Keratinocyte (primary cell): ENCODE data around the gene EML1. TPM values are rescaled to one million over a fixed set of nuclear protein-coding genes. Genes with fewer than 3 reads are reported as not detected.

Experiments used
- DNase-seq: peaks from one replicate; pipeline ENCODE4 v3.0.0-alpha.2; 2011; ENCODE audit warnings: low read depth, missing footprints, low spot score
- FAIRE-seq: peaks from 2 replicates; lab custom pipeline; 2011; peaks lifted over from hg19 to GRCh38; lab: Jason Lieb, UNC
- H2AFZ ChIP-seq: 2 replicates; pipeline ENCODE4 v1.6.0; 2012; ENCODE audit warnings: low read length, control low read depth, inconsistent platforms; ENCODE audit not compliant: control insufficient read depth
- H3K27ac ChIP-seq: 2 replicates; pipeline ENCODE4 v1.5.1; 2011; ENCODE audit warnings: low read length; ENCODE audit not compliant: control insufficient read depth, insufficient read depth
- H3K27me3 ChIP-seq: 3 replicates; pipeline ENCODE4 v1.6.0; 2011; ENCODE audit warnings: low read length; ENCODE audit not compliant: control insufficient read depth, insufficient read depth; ENCODE audit errors: extremely low read depth
- H3K36me3 ChIP-seq, 2 experiments: 2 replicates in 1 of 2; 3 replicates in 1 of 2; pipeline ENCODE4 v1.5.1; 2011; ENCODE audit warnings: low read length in 2 of 2, mild to moderate bottlenecking in 1 of 2; ENCODE audit not compliant: control insufficient read depth in 2 of 2, insufficient read depth in 2 of 2; ENCODE audit errors: extremely low read depth in 1 of 2
- H3K4me1 ChIP-seq: 3 replicates; pipeline ENCODE4 v1.5.1; 2011; ENCODE audit warnings: low read length; ENCODE audit not compliant: control insufficient read depth, insufficient read depth; ENCODE audit errors: extremely low read depth
- H3K4me2 ChIP-seq: 3 replicates; pipeline ENCODE4 v1.6.0; 2011; ENCODE audit warnings: low read depth, low read length; ENCODE audit not compliant: control insufficient read depth, insufficient read depth; ENCODE audit errors: extremely low read depth
- H3K4me3 ChIP-seq, 3 experiments: fragments of 200-600 bp in 1 of 3; sonication (generic) in 1 of 3; 2 replicates in 2 of 3; 3 replicates in 1 of 3; pipeline ENCODE4 v1.5.1; 2011 to 2016; ENCODE audit warnings: low read length in 3 of 3, mild to moderate bottlenecking in 3 of 3, control low read depth in 2 of 3, inconsistent platforms in 1 of 3, low read depth in 1 of 3, mixed read lengths in 1 of 3, mixed run types in 1 of 3, moderate library complexity in 1 of 3; ENCODE audit not compliant: control insufficient read depth in 2 of 3, insufficient read depth in 2 of 3; ENCODE audit errors: extremely low read depth in 1 of 3
- H3K79me2 ChIP-seq: 2 replicates; pipeline ENCODE4 v1.6.0; 2012; ENCODE audit warnings: low read length; ENCODE audit not compliant: control insufficient read depth, insufficient read depth
- H3K9ac ChIP-seq: 3 replicates; pipeline ENCODE4 v1.6.0; 2011; ENCODE audit warnings: low read length; ENCODE audit not compliant: control insufficient read depth, insufficient read depth; ENCODE audit errors: extremely low read depth
- H3K9me1 ChIP-seq: 3 replicates; pipeline ENCODE4 v1.6.0; 2011; ENCODE audit warnings: low read length; ENCODE audit not compliant: control insufficient read depth, insufficient read depth; ENCODE audit errors: extremely low read depth
- H3K9me3 ChIP-seq: 2 replicates; pipeline ENCODE4 v1.5.1; 2012; ENCODE audit warnings: low read depth, low read length; ENCODE audit not compliant: control insufficient read depth
- H4K20me1 ChIP-seq: 3 replicates; pipeline ENCODE4 v1.6.0; 2011; ENCODE audit warnings: low read length; ENCODE audit not compliant: control insufficient read depth, insufficient read depth; ENCODE audit errors: extremely low read depth
- EZH2 ChIP-seq: IDR thresholded peaks from one replicate; pipeline ENCODE4 v1.6.1; 2012; ENCODE audit warnings: inconsistent platforms, mild to moderate bottlenecking, low read length, moderate library complexity
- dilution Hi-C: fragments of 300-500 bp; cut with MboI; formaldehyde crosslinking; loops from one replicate; pipeline ENCODE4 v1.7.0; 2020; ENCODE audit warnings: low sequenced_read_pairs; ENCODE audit not compliant: extremely low pct_ligation_motif_present
- polyA plus RNA-seq, 5 experiments: library from polyadenylated mRNA; depleted of rRNA in 3 of 5; stranded (reverse) in 3 of 5; stranded (forward) in 1 of 5; unstranded in 1 of 5; fragments of >200 nt; gene quantifications; 1 replicate in 1 of 5; 2 replicates in 3 of 5; 3 replicates in 1 of 5; pipeline versions ENCODE4 v1.2.1 to v1.2.3, GENCODE V29; 2011 to 2012; ENCODE audit warnings: missing spikeins in 2 of 5, low read depth in 1 of 5, low replicate concordance in 1 of 5
- TF ChIP-seq, protein P1 (sequence below), 3 experiments: IDR thresholded peaks in 1 of 3; conservative IDR thresholded peaks in 1 of 3; optimal IDR thresholded peaks in 1 of 3; 2 replicates in 2 of 3; 3 replicates in 1 of 3; pipeline versions ENCODE3 to v1.5.1; 2011; ENCODE audit warnings: low read length in 3 of 3, mild to moderate bottlenecking in 3 of 3, moderate library complexity in 2 of 3, control low read depth in 1 of 3, inconsistent platforms in 1 of 3; ENCODE audit not compliant: insufficient read depth in 2 of 3; ENCODE audit errors: extremely low read depth in 1 of 3

Gene EML1
- polyA plus RNA-seq, 1 donor (not counting 4 experiments of a cell fraction or from before 2014, with no cell fraction given) = 0.84 TPM

DNA sequence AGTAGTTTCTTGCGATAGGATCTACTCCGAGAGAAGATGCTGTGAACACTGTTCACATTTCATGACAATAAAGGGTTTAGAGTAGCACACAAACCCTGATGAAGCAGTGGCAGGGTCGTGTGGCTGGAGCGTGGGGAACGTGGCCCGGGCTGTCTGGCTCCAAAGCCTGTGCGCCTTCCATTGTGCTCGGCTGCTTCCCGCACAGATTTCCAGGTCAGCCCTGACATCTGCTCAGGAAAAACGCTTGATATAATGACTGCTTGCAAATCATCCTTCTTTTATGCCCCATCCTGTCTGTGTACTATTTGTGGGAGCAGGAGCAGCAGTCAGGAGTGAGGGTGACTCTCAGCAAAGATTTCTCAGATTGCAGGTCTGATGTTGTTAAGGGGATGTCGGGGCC is 78.6 kb downstream of the EML1 start:
- no peak for TF ChIP-seq EZH2
- TF ChIP-seq, protein P1, sequence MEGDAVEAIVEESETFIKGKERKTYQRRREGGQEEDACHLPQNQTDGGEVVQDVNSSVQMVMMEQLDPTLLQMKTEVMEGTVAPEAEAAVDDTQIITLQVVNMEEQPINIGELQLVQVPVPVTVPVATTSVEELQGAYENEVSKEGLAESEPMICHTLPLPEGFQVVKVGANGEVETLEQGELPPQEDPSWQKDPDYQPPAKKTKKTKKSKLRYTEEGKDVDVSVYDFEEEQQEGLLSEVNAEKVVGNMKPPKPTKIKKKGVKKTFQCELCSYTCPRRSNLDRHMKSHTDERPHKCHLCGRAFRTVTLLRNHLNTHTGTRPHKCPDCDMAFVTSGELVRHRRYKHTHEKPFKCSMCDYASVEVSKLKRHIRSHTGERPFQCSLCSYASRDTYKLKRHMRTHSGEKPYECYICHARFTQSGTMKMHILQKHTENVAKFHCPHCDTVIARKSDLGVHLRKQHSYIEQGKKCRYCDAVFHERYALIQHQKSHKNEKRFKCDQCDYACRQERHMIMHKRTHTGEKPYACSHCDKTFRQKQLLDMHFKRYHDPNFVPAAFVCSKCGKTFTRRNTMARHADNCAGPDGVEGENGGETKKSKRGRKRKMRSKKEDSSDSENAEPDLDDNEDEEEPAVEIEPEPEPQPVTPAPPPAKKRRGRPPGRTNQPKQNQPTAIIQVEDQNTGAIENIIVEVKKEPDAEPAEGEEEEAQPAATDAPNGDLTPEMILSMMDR (optimal IDR thresholded peaks at IDR 0.05 in 1 of 3, IDR thresholded peaks at IDR 0.05 in 1 of 3, conservative IDR thresholded peaks at IDR 0.05 in 1 of 3; ENCODE audit: extremely low read depth in 1 of 3, insufficient read depth in 2 of 3, low read length in 3 of 3) = no peak
- H3K9ac ChIP-seq = no peak overlapping the region
- H3K36me3 ChIP-seq = no peaks in the 10 kb centered on the region
- peaks cover 34% of the 10 kb centered on the region for H3K27me3 ChIP-seq
- dilution Hi-C loops = loop anchor here (25.0 kb wide), 1 partner anchor 159 kb away; no protein-coding TSS in a partner anchor
- H3K4me1 ChIP-seq = no peaks in the 10 kb centered on the region
- H2AFZ ChIP-seq = no peak overlapping the region
- no peak overlapping the region for H3K27ac ChIP-seq
- no peaks in the 10 kb centered on the region for H4K20me1 ChIP-seq
- FAIRE-seq (no peak), DNase-seq (no peak)
- no peaks in the 10 kb centered on the region for H3K9me1 ChIP-seq
- no peak overlapping the region for H3K4me2 ChIP-seq
- no peak overlapping the region for H3K4me3 ChIP-seq
- H3K9me3 ChIP-seq = no peaks in the 10 kb centered on the region
- no peaks in the 10 kb centered on the region for H3K79me2 ChIP-seq

DNA sequence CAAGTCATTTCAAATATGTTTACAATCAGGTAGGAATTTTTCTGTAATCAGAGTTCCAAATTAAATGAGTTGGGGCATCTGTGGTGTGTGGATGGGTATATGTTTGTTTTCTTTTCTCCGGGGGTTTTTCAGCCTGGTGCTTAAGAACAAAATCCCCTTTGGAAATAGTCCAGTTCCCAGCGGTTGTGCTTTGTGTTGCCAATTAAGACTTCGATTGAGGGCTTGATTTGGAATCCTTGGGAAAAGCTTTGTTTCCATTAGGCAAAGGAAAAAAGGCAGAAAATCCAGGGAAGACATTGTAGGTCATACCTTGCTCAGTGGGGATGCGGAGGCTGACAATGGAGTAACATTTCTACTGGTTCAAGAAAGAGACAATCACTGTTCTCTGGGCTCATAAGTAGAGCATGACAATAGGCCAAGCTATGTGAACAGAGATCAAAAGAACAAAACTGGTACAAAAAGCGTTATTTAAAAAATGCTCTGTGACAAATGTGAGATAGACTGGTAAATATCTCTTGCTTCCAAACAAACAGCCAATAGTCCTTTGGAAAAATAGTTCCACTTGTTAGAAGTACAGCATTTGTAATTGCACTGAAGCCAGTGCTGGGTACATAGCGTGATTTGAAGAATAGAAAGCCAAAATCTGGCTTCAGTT is 79.7 kb downstream of the EML1 start:
- H3K4me1 ChIP-seq = no peaks in the 10 kb centered on the region
- no peaks in the 10 kb centered on the region for H4K20me1 ChIP-seq
- H3K9me3 ChIP-seq = no peaks in the 10 kb centered on the region
- H2AFZ ChIP-seq = no peak overlapping the region
- no peak overlapping the region for H3K27ac ChIP-seq
- no peak overlapping the region for H3K4me3 ChIP-seq
- dilution Hi-C loops = loop anchor here (25.0 kb wide), 1 partner anchor 161 kb away; no protein-coding TSS in a partner anchor
- peaks cover 40% of the 10 kb centered on the region for H3K27me3 ChIP-seq
- no peak for FAIRE-seq
- H3K36me3 ChIP-seq = no peaks in the 10 kb centered on the region
- no peaks in the 10 kb centered on the region for H3K9me1 ChIP-seq
- no peak for DNase-seq
- TF ChIP-seq, protein P1 (optimal IDR thresholded peaks at IDR 0.05 in 1 of 3, IDR thresholded peaks at IDR 0.05 in 1 of 3, conservative IDR thresholded peaks at IDR 0.05 in 1 of 3; ENCODE audit: extremely low read depth in 1 of 3, insufficient read depth in 2 of 3, low read length in 3 of 3) = no peak
- no peak for TF ChIP-seq EZH2
- no peaks in the 10 kb centered on the region for H3K79me2 ChIP-seq
- H3K4me2 ChIP-seq = no peak overlapping the region
- no peak overlapping the region for H3K9ac ChIP-seq
